Fibroblast of villous mesenchyme (primary cell): Measurements from ENCODE around the gene PMAIP1. TPM values are rescaled to one million over a fixed set of nuclear protein-coding genes. Genes with fewer than 3 reads are reported as not detected.
A peak's percentile ranks its signal among the peaks of the same experiment; 100 is the strongest.
"Not testable (repeated sequence)": the region's sequence is repeated elsewhere in the genome, so short reads cannot be mapped to it uniquely, and the experiment has no call there.

Source experiments
- DNase-seq: peaks from one replicate; pipeline ENCODE4 v3.0.0-alpha.2; 2010; ENCODE audit warnings: low read depth
- H3K4me3 ChIP-seq: 2 replicates; pipeline ENCODE4 v1.5.1; 2011; ENCODE audit warnings: low read depth, mild to moderate bottlenecking, low read length
- total RNA-seq: library from RNA; depleted of rRNA; stranded (reverse); fragments of >200 nt; gene quantifications from 2 replicates; pipeline ENCODE4 v1.2.3, GENCODE V29; 2012
- TF ChIP-seq, protein P1 (sequence below): IDR thresholded peaks from 2 replicates; pipeline ENCODE4 v1.5.1; 2012; ENCODE audit warnings: low read depth, mild to moderate bottlenecking, low read length; ENCODE audit not compliant: insufficient read depth

The PMAIP1 gene
- 25.4 and 25.5 TPM in 2 replicates for total RNA-seq

DNA sequence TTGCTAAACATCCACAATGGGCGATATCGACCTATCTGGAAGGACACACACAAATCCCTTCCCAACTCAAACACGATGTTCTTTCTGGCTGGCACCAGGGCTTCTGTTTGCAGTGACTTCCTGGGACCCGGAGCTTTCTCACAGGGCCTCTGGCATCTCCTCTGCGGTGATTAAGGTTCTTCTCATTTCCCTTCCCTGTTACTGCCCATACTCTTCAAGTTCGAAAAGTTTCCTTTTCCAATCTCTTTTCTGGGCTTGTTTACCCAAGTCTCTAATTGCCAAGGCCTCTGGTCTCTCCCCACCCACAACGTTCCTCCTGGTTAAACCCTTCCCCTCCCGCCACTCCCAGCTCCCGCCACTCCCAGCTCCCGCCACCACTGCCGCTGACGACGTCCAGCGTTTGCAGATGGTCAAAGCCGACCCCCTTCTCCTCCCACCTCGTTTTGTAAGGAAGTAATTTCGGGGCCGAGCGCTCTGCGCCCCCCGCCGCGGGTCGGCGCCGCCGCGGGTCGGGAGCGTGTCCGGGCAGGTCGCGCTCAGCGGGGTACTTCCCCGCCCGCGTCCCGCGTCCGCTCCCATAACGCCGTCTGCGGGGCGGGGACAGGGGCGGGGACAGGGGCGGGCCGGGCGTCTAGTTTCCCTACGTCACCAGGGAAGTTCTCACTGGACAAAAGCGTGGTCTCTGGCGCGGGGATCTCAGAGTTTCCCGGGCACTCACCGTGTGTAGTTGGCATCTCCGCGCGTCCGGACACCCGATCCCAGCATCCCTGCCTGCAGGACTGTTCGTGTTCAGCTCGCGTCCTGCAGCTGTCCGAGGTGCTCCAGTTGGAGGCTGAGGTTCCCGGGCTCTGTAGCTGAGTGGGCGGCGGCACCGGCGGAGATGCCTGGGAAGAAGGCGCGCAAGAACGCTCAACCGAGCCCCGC is at the start of gene PMAIP1:
Gene PMAIP1, plus strand, starts transcription at position 699 of the 924 bp plus-strand sequence. Its CDS starts 182 bp downstream, at position 881.
- TF ChIP-seq, protein P1, sequence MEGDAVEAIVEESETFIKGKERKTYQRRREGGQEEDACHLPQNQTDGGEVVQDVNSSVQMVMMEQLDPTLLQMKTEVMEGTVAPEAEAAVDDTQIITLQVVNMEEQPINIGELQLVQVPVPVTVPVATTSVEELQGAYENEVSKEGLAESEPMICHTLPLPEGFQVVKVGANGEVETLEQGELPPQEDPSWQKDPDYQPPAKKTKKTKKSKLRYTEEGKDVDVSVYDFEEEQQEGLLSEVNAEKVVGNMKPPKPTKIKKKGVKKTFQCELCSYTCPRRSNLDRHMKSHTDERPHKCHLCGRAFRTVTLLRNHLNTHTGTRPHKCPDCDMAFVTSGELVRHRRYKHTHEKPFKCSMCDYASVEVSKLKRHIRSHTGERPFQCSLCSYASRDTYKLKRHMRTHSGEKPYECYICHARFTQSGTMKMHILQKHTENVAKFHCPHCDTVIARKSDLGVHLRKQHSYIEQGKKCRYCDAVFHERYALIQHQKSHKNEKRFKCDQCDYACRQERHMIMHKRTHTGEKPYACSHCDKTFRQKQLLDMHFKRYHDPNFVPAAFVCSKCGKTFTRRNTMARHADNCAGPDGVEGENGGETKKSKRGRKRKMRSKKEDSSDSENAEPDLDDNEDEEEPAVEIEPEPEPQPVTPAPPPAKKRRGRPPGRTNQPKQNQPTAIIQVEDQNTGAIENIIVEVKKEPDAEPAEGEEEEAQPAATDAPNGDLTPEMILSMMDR: no peak
- DNase-seq: peak; percentile 94
- peak within 1 kb of the TSS; percentile 80 for H3K4me3 ChIP-seq

DNA sequence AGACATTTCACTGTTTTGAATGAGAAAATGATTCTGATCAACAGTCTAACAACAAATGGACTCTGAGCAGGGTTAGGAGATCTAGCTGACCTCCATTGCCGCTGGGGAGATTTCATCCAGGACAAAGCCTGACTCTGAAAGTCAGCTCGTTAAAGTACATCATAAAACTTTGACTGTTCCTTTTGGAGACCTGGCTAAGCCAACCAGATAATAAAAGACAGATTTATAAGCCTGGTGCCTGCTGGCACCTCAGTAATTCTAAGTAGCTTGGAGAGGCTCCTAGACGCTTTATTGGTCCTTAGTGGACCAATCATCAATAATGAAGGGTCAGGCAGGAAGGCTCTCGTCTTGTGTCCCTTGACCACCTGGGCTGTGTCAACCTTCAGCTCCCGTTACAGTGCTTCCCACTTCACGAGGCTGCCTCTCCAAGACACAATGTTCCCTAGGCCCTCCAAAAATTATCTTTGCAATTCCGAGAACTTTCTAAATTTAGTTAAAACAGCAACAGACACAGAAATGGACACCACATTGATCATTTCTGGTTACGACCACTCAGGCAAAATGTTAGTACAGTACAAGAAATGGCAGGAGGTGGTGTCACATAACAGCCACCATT is 47.9 kb upstream of the PMAIP1 start:
- TF ChIP-seq, protein P1: no peak
- DNase-seq: peak; percentile 32
- H3K4me3 ChIP-seq: no peak overlapping the region

DNA sequence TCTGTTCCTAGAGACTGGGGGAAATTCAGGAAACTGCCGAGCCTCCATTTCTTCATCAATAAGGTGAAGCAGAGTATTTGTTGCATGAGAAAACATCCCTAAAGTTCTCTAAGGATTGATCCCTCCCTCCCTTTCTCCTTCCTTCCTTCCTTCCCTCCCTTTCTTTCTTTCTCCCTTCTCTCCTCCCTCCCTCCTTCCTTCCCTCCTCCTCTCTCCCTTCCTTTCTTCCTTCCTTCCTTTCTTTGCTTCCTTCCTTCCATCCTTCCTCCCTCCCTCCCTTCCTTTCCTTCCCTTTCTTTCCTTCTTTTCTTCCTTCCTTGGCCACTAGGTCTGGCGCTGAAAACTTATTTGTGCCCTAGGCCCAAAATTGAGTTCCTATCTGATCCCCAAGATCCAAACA is 47.2 kb upstream of the PMAIP1 start:
- no peak for DNase-seq
- TF ChIP-seq, protein P1: no peak
- H3K4me3 ChIP-seq: no peak overlapping the region

DNA sequence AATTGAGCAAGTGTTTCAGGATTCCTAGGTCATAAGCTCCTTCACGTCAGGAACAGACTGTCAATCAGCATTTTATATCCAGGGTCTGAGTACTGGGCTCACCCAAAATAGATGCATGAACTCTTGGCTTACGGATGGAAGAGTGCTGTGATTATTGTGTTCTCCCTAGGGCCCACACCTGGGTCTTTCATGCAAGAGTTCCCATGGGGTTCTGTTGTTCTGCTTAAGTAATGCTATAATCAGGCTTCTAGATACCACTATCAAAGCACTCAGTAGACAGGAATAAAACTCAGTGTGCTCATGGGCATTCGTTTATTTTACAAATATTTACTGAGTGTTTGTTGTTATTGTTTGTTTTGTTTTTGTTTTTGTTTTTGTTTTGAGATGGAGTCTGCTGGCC is 46.4 kb upstream of the PMAIP1 start:
- TF ChIP-seq, protein P1: no peak
- DNase-seq: no peak
- H3K4me3 ChIP-seq: no peak overlapping the region

DNA sequence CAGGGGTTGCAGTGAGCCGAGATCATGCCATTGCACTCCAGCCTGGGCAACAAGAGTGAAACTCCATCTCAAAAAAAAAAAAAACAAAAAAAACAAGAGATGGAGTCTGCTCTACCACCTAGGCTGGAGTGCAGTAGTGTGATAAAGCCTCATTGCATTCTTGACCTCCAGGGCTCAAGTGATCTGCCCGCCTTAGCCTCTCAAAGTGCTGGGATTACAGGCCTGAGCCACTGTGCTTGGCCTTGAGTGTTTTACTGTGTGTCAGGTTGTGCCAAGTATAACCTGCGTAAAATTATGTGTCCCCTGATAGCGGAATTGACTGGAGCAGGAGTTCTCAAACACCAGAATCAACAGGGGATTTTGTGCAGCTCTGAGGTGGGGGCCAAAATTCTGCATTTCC is 45.8 kb upstream of the PMAIP1 start:
- not testable (repeated sequence) for DNase-seq, H3K4me3 ChIP-seq

DNA sequence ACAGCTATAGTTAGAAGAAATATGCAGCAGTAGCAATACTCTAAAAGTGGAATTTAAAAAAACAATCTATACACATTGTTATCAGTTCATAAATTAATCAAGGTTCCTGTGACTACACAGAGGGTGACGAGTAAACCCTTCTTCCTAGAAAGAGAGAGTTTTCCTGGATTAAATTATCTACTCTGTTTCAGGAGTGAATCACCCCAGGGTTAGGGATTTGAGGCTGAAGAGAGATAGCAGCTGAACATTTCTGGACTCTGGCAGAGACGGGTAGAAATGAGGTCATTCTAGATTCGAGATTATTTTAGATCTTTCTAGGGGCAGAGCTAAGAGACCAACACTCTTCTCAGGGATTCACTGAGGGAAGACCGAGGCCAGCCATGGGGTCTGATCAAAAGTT is 38.8 kb upstream of the PMAIP1 start:
- H3K4me3 ChIP-seq: no peak overlapping the region
- DNase-seq: peak; percentile 29
- TF ChIP-seq, protein P1: no peak
